ENCODE data around the gene IL34. TPM values are rescaled to one million over a fixed set of nuclear protein-coding genes. Genes with fewer than 3 reads are reported as not detected.

IL34 gene
- total and polyA plus RNA-seq, 2 of the 13 experiments (the other 11 are each of a cell fraction or from before 2014, with no cell fraction given): 1.2 to 1.3 TPM

DNA sequence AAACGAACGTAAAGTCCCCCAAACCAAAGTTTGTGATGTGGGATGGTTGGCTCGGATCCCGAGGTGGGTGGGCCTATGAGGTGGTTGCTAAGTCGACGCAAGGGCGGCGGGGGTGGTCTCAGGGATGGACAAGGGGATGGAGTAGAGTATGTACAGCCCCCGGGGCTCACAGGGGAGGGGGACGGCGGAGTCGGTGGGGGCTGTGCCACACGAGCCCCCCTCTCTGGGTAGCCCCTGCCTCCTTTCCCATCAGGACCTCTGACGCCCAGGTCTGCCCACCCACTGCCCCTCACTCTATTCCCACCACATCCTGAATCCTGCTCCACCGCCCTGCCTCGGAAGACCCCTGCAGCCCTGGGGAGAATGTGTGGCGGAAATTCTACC is 15.2 kb downstream of the IL34 start (continued):
- TF ChIP-seq PCBP1 (IDR thresholded peaks at IDR 0.05; ENCODE audit: borderline replicate concordance, low read depth, low read length): peak; percentile 80; the same call in 1 of the 2 replicates
- no peak for TF ChIP-seq ZNF576 (CRISPR knock-in tag; IDR thresholded peaks at IDR 0.05)
- peak; percentile 54; the same call in 1 of the 2 replicates for TF ChIP-seq POLR2AphosphoS5 (IDR thresholded peaks at IDR 0.05; ENCODE audit: low read depth, low read length)
- peak; percentile 92; the same call in 1 of the 2 replicates for TF ChIP-seq ZNF326 (CRISPR knock-in tag; IDR thresholded peaks at IDR 0.05; ENCODE audit: borderline replicate concordance)
- TF ChIP-seq EEA1 (CRISPR knock-in tag; IDR thresholded peaks at IDR 0.05; ENCODE audit: borderline replicate concordance): 0 out of 2 replicates have a peak, but pooled peaks have one; percentile 15
- TF ChIP-seq, protein P1, sequence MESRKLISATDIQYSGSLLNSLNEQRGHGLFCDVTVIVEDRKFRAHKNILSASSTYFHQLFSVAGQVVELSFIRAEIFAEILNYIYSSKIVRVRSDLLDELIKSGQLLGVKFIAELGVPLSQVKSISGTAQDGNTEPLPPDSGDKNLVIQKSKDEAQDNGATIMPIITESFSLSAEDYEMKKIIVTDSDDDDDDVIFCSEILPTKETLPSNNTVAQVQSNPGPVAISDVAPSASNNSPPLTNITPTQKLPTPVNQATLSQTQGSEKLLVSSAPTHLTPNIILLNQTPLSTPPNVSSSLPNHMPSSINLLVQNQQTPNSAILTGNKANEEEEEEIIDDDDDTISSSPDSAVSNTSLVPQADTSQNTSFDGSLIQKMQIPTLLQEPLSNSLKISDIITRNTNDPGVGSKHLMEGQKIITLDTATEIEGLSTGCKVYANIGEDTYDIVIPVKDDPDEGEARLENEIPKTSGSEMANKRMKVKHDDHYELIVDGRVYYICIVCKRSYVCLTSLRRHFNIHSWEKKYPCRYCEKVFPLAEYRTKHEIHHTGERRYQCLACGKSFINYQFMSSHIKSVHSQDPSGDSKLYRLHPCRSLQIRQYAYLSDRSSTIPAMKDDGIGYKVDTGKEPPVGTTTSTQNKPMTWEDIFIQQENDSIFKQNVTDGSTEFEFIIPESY (CRISPR knock-in tag; IDR thresholded peaks at IDR 0.05): no peak
- TF ChIP-seq ONECUT2 (CRISPR knock-in tag; IDR thresholded peaks at IDR 0.05): no peak
- TF ChIP-seq SALL1 (CRISPR knock-in tag; IDR thresholded peaks at IDR 0.05): no peak
- TF ChIP-seq NFYC (CRISPR knock-in tag; IDR thresholded peaks at IDR 0.05): no peak
- no peak for TF ChIP-seq ATM (IDR thresholded peaks at IDR 0.05; ENCODE audit: borderline replicate concordance)
- peak; percentile 52; the same call in 1 of the 2 replicates for TF ChIP-seq ZNF274 (CRISPR knock-in tag; IDR thresholded peaks at IDR 0.05)
- TF ChIP-seq IKZF1 (IDR thresholded peaks at IDR 0.05): no peak
- peak; percentile 6; the same call in 1 of the 2 replicates for TF ChIP-seq NCOA2 (CRISPR knock-in tag; IDR thresholded peaks at IDR 0.05)
- peak; percentile 45 to 46; a peak in 2 of 4 replicates for TF ChIP-seq POLR2A (IDR thresholded peaks at IDR 0.05; ENCODE audit: insufficient read depth in 1 of 2, low read depth in 2 of 2, low read length in 2 of 2)
- no peak for TF ChIP-seq KDM6A (CRISPR knock-in tag; IDR thresholded peaks at IDR 0.05; ENCODE audit: low read depth)
- no peak for TF ChIP-seq SMAD3 (CRISPR knock-in tag; IDR thresholded peaks at IDR 0.05)
- TF ChIP-seq POLR2G (IDR thresholded peaks at IDR 0.05; ENCODE audit: low read depth, low read length): peak; percentile 53
- TF ChIP-seq ZNF563 (CRISPR knock-in tag; IDR thresholded peaks at IDR 0.05): no peak
- TF ChIP-seq ZNF530 (CRISPR knock-in tag; IDR thresholded peaks at IDR 0.05; ENCODE audit: low read depth): no peak
- TF ChIP-seq HIVEP1 (CRISPR knock-in tag; IDR thresholded peaks at IDR 0.05): no peak
- no peak for TF ChIP-seq ZSCAN21 (CRISPR knock-in tag; IDR thresholded peaks at IDR 0.05; ENCODE audit: borderline replicate concordance)
- no peak for TF ChIP-seq ZNF782 (CRISPR knock-in tag; IDR thresholded peaks at IDR 0.05; ENCODE audit: borderline replicate concordance)
- TF ChIP-seq HNRNPH1 (optimal IDR thresholded peaks at IDR 0.05; ENCODE audit: low read depth, low read length): peak; percentile 70
- no peak for TF ChIP-seq POGK (CRISPR knock-in tag; conservative IDR thresholded peaks at IDR 0.05)
